ENCODE results near the gene TUBA3D. TPM values are rescaled to one million over a fixed set of nuclear protein-coding genes. Genes with fewer than 3 reads are reported as not detected.

Gene TUBA3D
- total and polyA plus RNA-seq, 9 of the 15 experiments (the other 6 are each of a cell fraction or from before 2014, with no cell fraction given), result not detected

DNA sequence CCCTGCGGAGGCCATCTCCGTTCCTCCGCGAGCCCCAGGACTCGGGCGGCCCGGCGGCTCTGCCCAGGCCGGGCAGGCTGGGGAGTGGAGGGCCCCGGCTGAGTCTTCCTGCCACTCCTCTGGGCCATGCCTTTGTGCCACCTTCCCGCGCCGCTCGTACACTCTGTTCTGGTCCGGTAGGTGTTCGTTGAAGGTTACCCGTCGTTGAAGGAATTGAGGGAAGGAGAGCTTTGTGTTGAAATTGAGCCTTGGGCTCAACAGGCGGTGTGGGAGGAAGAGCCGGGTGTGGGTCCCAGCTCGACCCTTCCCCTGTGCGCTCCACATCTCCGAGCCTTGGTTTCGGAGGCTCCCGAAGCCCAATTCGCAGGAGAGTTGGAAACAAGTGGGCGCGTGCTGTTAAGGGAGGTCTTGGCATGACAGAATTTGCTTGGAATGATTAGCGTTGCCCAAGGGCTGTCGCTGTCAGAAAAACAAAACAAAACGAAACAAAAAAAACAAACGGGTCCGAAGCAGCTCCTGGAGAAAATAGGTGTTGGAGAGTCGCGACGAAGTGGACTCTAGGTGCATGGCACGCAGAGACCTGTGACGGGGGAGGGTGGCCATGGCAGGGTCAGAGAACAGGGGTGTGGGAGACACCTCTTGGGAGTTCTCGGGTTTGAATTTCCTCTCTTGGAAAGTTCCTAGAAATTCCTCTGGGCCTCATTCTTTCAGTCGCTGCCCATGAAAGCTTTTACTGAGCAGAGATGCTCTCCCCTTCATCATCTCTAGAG is 17.5 kb downstream of the TUBA3D start (continued):
- no peak for TF ChIP-seq U2AF1 (optimal IDR thresholded peaks at IDR 0.05; ENCODE audit: low read depth, low read length)
- TF ChIP-seq, protein P1, sequence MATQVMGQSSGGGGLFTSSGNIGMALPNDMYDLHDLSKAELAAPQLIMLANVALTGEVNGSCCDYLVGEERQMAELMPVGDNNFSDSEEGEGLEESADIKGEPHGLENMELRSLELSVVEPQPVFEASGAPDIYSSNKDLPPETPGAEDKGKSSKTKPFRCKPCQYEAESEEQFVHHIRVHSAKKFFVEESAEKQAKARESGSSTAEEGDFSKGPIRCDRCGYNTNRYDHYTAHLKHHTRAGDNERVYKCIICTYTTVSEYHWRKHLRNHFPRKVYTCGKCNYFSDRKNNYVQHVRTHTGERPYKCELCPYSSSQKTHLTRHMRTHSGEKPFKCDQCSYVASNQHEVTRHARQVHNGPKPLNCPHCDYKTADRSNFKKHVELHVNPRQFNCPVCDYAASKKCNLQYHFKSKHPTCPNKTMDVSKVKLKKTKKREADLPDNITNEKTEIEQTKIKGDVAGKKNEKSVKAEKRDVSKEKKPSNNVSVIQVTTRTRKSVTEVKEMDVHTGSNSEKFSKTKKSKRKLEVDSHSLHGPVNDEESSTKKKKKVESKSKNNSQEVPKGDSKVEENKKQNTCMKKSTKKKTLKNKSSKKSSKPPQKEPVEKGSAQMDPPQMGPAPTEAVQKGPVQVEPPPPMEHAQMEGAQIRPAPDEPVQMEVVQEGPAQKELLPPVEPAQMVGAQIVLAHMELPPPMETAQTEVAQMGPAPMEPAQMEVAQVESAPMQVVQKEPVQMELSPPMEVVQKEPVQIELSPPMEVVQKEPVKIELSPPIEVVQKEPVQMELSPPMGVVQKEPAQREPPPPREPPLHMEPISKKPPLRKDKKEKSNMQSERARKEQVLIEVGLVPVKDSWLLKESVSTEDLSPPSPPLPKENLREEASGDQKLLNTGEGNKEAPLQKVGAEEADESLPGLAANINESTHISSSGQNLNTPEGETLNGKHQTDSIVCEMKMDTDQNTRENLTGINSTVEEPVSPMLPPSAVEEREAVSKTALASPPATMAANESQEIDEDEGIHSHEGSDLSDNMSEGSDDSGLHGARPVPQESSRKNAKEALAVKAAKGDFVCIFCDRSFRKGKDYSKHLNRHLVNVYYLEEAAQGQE (IDR thresholded peaks at IDR 0.05; ENCODE audit: borderline replicate concordance), result no peak
- TF ChIP-seq, protein P1 (CRISPR knock-in tag; IDR thresholded peaks at IDR 0.05; ENCODE audit: low read depth), result no peak
- peak; percentile 38; the same call in 1 of the 2 replicates for TF ChIP-seq ZBTB7A (IDR thresholded peaks at IDR 0.05; ENCODE audit: borderline replicate concordance, control insufficient read depth, low read depth, low read length)
- TF ChIP-seq ATF1 (CRISPR knock-in tag; IDR thresholded peaks at IDR 0.05), result no peak
- peak; percentile 24 for TF ChIP-seq ATF1 (tag; IDR thresholded peaks at IDR 0.05)
- TF ChIP-seq ATF3 (IDR thresholded peaks at IDR 0.05), result no peak
- TF ChIP-seq ATF3 (CRISPR knock-in tag; conservative IDR thresholded peaks at IDR 0.05), result 0 out of 2 replicates have a peak, but pooled peaks have one; percentile 1
- TF ChIP-seq MAX (CRISPR knock-in tag; IDR thresholded peaks at IDR 0.05), result peak; percentile 4; the same call in 1 of the 2 replicates
- no peak for TF ChIP-seq SRF (CRISPR knock-in tag; IDR thresholded peaks at IDR 0.05)
- no peak for TF ChIP-seq SP2 (IDR thresholded peaks at IDR 0.05; ENCODE audit: extremely low read depth, low read depth, low read length, poor library complexity, severe bottlenecking)
- TF ChIP-seq RBBP5 (IDR thresholded peaks at IDR 0.05; ENCODE audit: borderline replicate concordance, insufficient read depth, low read length, poor library complexity, severe bottlenecking), result peak; percentile 7
- TF ChIP-seq, protein P2, sequence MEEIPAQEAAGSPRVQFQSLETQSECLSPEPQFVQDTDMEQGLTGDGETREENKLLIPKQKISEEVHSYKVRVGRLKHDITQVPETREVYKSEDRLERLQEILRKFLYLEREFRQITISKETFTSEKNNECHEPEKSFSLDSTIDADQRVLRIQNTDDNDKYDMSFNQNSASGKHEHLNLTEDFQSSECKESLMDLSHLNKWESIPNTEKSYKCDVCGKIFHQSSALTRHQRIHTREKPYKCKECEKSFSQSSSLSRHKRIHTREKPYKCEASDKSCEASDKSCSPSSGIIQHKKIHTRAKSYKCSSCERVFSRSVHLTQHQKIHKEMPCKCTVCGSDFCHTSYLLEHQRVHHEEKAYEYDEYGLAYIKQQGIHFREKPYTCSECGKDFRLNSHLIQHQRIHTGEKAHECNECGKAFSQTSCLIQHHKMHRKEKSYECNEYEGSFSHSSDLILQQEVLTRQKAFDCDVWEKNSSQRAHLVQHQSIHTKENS (CRISPR knock-in tag; IDR thresholded peaks at IDR 0.05), result no peak
- no peak for TF ChIP-seq SPI1 (IDR thresholded peaks at IDR 0.05; ENCODE audit: borderline replicate concordance, low read depth, low read length)
- TF ChIP-seq YY1 (IDR thresholded peaks at IDR 0.05; ENCODE audit: borderline replicate concordance in 1 of 3, control insufficient read depth in 1 of 3, extremely low read depth in 1 of 3, insufficient read depth in 3 of 3, insufficient read length in 1 of 3, insufficient replicate concordance in 2 of 3, low read depth in 1 of 3, low read length in 2 of 3), result peak in 1 of 3 experiments; percentile 28

Data from K562 (cell line).